HAP-1 (cell line): Measurements from ENCODE around the gene TOR1AIP2.

Source experiments
- DNase-seq, 2 experiments: peaks; one replicate each; pipeline ENCODE4 v3.0.0-alpha.2; 2016 to 2020; ENCODE audit warnings: low spot score in 2 of 2
- H3K27me3 ChIP-seq: fragments of 250-450 bp; sonication (Bioruptor Pico); 2 replicates; pipeline ENCODE4 v1.5.1; 2020; ENCODE audit warnings: low read depth, mild to moderate bottlenecking, moderate library complexity
- H3K36me3 ChIP-seq: fragments of 250-450 bp; sonication (Bioruptor Pico); replicated peaks from 2 replicates; pipeline ENCODE4 v1.5.1; 2020; ENCODE audit warnings: mild to moderate bottlenecking
- H3K4me1 ChIP-seq: fragments of 250-450 bp; sonication (Bioruptor Pico); 2 replicates; pipeline ENCODE4 v1.5.1; 2020; ENCODE audit warnings: mild to moderate bottlenecking
- H3K4me3 ChIP-seq: fragments of 250-450 bp; sonication (Bioruptor Pico); 2 replicates; pipeline ENCODE4 v1.5.1; 2020; ENCODE audit warnings: mild to moderate bottlenecking, moderate library complexity
- H3K9me3 ChIP-seq: fragments of 250-450 bp; sonication (Bioruptor Pico); 2 replicates; pipeline ENCODE4 v1.5.1; 2020; ENCODE audit warnings: mild to moderate bottlenecking, moderate library complexity
- in situ Hi-C: fragments of 300-500 bp; cut with MboI; formaldehyde crosslinking; loops from 3 replicates; pipeline ENCODE4 v1.14.3; 2020; ENCODE audit warnings: low sequenced_read_pairs, inconsistent platforms, mixed read lengths

Gene TOR1AIP2

DNA sequence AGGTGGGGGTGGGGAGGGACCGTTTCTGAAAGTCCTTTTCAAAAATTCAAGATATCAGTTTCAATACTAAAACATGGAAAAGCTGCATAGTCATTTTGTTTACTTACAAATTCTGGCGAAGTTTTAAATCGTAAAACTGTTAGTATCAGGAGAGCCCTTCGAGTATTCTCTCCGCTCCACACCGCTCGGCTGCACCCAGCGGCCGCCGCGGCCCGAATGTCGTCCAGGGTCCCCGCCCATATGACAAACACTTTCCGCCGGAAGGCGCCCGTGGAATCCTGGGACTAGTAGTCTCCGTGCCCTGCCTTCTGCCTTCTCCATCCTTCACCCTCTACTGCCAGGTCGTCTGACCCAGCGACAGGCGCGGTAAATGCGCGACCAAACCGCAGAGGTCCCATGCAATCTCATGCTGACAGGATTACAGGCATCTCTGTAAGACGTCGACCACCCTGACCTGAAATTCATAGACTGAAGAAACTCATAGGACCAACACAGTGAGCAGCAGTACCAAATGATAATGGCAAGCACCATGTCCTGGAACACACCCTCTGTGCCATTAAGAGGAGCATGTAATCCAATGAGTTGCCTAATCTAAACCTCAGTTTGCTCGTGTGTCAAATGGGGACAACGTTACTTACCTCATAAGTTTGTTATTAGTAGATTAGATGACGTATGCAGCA is at the start of gene TOR1AIP2:
Gene TOR1AIP2, minus strand, starts transcription at position 218 of the 680 bp plus-strand sequence. CDS start 25,138 bp downstream, outside the sequence.
- DNase-seq, result peak; percentile 83 to 90
- in situ Hi-C loops, result no loop called here
- no peaks in the 10 kb centered on the region for H3K27me3 ChIP-seq
- H3K9me3 ChIP-seq, result no peaks in the 10 kb centered on the region
- H3K4me1 ChIP-seq, result peaks cover 18% of the 10 kb centered on the region
- peak within 1 kb of the TSS; percentile 55 for H3K4me3 ChIP-seq
- H3K36me3 ChIP-seq, result peaks cover 12% of the 10 kb centered on the region

DNA sequence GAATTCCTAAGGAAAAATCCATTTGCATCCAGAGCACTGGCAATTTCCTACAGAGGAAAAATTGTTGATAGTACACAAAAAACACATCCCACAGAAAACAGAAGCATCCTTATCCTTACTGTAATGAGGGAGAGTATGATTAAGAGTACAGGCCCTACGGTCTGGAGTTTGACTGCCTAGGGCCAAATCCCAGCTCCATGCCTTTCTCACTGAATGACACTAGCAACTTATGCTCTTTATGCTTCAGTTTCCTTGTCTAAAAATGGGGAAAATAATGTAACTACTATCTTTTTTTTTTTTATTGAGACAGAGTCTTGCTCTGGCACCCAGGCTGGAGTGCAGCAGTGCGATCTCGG is 49.2 kb upstream of the TOR1AIP2 start:
- H3K4me1 ChIP-seq, result no peaks in the 10 kb centered on the region; the same call in 1 of the 2 replicates
- no peaks in the 10 kb centered on the region for H3K27me3 ChIP-seq
- in situ Hi-C loops, result no loop called here
- H3K9me3 ChIP-seq, result no peaks in the 10 kb centered on the region
- no peak for DNase-seq
- H3K4me3 ChIP-seq, result no peak overlapping the region
- H3K36me3 ChIP-seq, result no peaks in the 10 kb centered on the region

DNA sequence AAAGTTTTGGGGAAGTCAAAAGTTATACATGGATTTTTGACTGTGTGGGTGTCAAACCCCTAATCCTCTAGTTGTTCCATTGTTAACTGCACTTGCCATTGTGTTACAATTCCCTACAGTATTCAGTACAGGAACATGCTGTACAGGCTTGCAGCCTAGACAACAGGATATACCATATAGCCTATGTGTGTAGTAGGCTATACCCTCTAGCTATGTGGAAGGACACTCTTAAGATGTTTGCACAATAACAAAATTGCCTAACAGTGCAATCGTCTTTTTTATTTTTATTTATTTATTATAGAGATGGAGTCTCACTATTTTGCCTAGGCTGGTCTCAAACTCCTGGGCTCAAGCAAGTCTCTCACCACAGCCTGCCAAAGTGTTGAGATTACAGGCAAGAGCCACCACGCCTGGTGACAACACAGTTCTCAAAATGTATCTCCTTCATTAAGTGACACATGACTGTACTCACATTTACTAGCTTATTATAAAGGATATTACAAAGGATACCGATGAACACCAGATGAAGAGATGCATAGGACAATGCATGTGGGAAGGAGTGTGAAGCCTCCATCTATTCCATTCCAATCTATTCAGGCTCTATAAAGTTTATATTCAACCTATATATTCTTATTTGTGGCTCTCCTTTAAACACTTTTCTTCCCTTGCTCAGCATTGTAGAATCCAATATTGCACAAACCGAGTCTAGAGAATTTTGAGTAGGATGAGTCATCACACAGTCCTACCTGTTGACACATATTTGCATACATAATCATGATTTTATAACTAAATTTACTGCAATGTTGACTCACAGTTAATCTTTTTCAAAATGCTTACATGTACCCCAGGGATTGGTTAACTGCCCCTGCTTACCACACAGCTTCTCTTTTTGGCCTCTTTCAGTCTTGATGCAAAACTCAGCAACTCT is 48.6 kb upstream of the TOR1AIP2 start:
- DNase-seq, result peak in 1 of 2 experiments; percentile 4
- no peaks in the 10 kb centered on the region for H3K27me3 ChIP-seq
- H3K9me3 ChIP-seq, result no peaks in the 10 kb centered on the region
- H3K36me3 ChIP-seq, result no peaks in the 10 kb centered on the region
- H3K4me3 ChIP-seq, result no peak overlapping the region
- in situ Hi-C loops, result no loop called here
- peaks cover 5% of the 10 kb centered on the region for H3K4me1 ChIP-seq

DNA sequence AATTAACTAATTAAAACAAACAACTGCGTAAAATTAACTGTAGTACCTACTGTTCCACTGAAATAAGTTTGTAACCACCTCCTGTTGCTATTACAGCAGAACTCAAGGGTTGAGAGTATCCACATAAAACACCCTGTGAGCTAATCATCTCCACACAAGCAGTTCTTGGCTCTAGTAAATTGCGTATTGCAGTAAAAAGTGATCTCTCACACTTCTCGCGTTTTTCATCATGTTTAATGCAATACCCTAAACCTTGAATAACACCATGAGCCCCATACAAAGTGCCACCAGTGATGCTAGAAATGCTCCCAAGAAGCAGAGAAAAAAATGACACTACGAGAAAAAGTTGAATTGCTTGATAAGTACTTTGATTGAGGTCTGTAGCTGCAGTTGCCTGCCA is 47.7 kb upstream of the TOR1AIP2 start:
- Histone ChIP-seq H3K4me3 (no peak overlapping the region), H3K27me3 (no peaks in the 10 kb centered on the region), H3K9me3 (no peaks in the 10 kb centered on the region), H3K4me1 (peaks cover 5% of the 10 kb centered on the region), H3K36me3 (no peaks in the 10 kb centered on the region)
- DNase-seq, result no peak
- in situ Hi-C loops, result no loop called here

DNA sequence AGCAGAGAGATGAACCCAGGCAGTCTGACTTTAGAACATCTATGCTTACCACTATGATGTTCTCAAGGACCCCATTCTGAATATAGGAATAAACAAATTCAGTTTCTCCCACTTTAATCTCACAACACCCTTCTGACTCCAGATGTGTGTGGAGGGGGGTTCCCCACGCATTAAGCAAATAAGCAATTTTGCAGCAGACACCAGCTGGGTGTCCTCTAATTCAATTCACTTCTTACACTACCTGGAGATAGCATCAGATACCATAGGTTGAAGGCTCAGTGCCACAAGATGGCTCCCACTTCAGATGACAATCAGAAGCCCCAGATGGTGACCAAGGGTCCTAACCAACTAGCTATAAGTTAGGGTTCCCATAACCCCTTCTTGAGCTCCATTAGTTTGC is 46.7 kb upstream of the TOR1AIP2 start:
- Histone ChIP-seq H3K27me3 (no peaks in the 10 kb centered on the region), H3K4me1 (peaks cover 5% of the 10 kb centered on the region), H3K9me3 (no peaks in the 10 kb centered on the region), H3K36me3 (no peaks in the 10 kb centered on the region), H3K4me3 (no peak overlapping the region)
- DNase-seq, result no peak
- in situ Hi-C loops, result no loop called here

DNA sequence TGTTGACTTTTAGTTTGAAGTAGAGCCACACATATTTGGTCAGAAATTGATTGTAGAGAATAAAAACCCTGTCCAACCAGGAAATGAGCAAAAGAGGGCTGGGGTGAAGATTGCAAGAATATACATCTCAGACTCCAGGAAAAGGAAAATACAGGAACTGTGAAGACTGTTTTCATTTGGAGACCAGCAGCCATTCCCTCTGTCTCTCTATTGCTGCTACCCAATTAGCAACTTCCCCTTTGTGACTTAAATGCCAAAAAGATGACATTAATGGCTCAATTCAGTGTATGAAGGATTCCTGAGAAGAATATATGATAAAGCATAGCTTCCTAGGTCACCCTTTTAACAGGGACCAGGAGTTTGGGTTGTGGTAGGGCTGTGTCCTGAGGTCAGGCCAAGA is 45.4 kb upstream of the TOR1AIP2 start:
- in situ Hi-C loops, result no loop called here
- H3K27me3 ChIP-seq, result no peaks in the 10 kb centered on the region
- no peak for DNase-seq
- no peak overlapping the region for H3K4me3 ChIP-seq
- H3K9me3 ChIP-seq, result no peaks in the 10 kb centered on the region
- H3K36me3 ChIP-seq, result peaks cover 3% of the 10 kb centered on the region
- peaks cover 5% of the 10 kb centered on the region for H3K4me1 ChIP-seq

DNA sequence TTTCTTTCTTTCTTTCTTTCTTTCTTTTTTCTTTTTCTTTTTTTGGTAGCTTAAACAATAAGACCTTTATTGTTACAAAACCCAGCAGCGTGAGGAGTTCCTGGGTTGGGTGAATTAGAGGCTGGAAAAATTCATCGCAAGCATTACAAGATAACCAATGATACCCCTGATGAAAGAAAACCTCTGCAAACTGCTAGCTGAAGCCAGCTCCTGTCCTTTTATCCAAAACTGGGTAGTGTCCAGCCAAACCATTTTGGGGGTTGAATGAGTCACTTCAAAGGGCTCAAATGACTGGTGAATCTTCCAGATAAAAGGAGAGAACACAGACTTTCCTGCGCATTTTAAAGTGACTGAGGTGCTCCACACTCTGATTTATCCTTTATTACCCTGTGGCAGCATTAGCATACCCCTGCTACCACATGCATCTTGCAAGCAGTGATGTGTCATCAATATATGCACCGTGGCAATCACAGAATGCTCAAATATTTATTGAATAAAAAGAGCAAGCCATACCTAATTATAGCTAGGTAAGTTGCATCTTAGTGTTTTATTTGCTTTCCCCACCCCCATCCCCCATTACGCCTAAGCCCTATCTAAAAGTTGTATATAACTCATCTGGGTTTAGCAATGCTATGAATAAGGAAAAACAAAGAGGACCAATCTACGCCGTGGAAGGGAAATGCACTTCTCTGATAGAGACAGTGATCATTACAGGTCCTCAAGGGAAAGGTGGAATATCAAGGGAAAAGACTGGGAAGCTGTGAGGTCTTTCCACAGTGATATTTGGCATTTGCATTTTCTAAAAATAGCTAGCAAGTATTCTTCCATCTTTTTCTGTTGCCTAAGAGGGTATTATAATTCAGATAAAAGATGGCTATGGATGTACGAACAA is 44.6 kb upstream of the TOR1AIP2 start:
- peaks cover 8% of the 10 kb centered on the region for H3K36me3 ChIP-seq
- peaks cover 5% of the 10 kb centered on the region for H3K4me1 ChIP-seq
- H3K27me3 ChIP-seq, result no peaks in the 10 kb centered on the region
- H3K9me3 ChIP-seq, result no peaks in the 10 kb centered on the region
- DNase-seq, result no peak
- H3K4me3 ChIP-seq, result no peak overlapping the region
- in situ Hi-C loops, result no loop called here

DNA sequence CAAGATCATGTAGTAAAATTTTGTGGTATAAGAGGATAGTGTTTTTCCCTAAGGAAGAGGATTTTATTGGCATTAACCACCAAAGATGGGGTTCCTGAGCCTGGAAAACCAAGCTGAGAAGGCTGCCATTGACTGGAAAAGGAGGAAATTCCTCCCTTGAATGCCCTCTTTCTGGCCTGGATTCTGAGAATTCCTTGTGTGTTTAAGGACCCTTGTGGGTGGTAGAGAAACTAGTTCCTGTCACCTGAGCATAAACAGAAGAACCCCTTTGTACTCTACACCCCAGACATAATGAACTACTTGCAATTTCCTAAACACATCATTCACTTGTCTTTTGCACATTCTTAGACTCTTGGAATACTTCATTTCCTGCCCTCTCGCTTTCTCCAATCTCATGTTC is 43.9 kb upstream of the TOR1AIP2 start:
- in situ Hi-C loops, result no loop called here
- no peak for DNase-seq
- peaks cover 8% of the 10 kb centered on the region for H3K36me3 ChIP-seq
- no peaks in the 10 kb centered on the region for H3K27me3 ChIP-seq
- no peak overlapping the region for H3K4me3 ChIP-seq
- H3K4me1 ChIP-seq, result peaks cover 5% of the 10 kb centered on the region
- no peaks in the 10 kb centered on the region for H3K9me3 ChIP-seq

DNA sequence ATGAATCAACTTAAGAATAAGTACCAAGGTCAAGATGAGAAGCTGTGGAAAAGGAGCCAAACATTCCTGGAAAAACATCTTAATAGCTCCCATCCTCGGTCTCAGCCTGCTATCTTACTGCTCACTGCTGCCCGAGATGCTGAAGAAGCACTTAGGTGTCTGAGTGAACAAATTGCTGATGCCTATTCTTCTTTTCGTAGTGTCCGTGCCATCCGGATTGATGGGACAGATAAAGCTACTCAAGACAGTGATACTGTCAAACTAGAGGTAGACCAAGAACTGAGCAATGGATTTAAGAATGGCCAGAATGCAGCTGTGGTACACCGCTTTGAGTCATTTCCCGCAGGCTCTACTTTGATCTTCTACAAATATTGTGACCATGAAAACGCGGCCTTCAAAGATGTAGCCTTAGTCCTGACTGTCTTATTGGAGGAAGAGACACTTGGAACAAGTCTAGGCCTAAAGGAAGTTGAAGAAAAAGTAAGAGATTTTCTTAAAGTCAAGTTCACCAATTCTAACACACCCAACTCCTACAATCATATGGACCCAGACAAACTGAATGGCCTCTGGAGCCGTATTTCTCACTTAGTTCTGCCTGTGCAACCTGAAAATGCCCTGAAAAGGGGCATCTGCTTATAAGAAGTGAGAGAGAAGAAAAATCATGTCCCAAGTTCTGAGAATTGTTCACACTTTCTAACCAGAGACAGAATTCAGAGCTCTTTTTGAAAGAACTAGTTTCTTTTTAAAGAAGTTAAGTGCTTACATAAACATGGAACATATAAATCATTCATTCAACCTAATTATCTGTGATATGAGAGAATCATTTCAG is 40.2 kb upstream of the TOR1AIP2 start:
- no peak for DNase-seq
- Histone ChIP-seq H3K36me3 (peaks cover 13% of the 10 kb centered on the region), H3K4me1 (peaks cover 9% of the 10 kb centered on the region), H3K27me3 (no peaks in the 10 kb centered on the region), H3K9me3 (no peaks in the 10 kb centered on the region), H3K4me3 (no peak overlapping the region)
- in situ Hi-C loops, result no loop called here

DNA sequence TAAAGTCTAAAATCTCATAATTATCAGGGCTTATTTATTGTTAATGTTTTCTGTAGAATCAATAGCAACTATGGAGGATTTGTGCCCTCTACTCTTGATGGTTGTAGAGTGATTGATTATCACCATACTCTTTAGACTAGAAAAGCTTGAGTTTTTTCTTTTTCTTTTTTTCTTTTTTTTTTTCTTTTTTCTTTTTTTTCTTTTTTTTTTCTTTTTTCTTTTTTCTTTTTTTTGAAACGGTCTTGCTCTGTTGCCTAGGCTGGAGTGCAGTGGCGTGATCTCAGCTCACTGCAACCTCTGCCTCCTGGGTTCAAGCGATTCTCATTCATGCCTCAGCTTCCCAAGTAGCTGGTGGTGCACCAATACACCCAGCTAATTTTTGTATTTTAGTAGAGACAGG is 34.2 kb upstream of the TOR1AIP2 start:
- Histone ChIP-seq H3K4me1 (peaks cover 4% of the 10 kb centered on the region), H3K27me3 (no peaks in the 10 kb centered on the region), H3K9me3 (no peaks in the 10 kb centered on the region), H3K36me3 (peaks cover 13% of the 10 kb centered on the region), H3K4me3 (no peak overlapping the region)
- DNase-seq, result no peak
- in situ Hi-C loops, result no loop called here

DNA sequence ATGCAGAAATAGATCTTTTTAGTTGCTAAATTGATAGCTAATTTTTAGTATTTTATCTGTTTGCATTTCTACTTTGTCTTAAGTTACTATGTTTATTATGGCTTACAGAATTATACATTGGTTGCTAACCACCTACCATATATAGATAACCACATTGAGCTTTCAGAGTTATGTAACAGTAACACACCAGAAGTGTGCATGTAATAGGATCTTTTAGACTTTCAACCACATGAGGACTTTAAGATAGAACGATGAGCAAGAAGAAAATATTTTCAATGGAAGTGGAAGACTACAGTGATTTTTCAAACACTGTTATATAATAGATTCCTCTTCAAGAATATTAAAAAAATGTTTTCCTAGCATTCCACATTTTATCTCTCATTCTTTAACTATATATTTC is 33.3 kb upstream of the TOR1AIP2 start:
- H3K4me1 ChIP-seq, result peaks cover 4% of the 10 kb centered on the region
- H3K36me3 ChIP-seq, result peaks cover 13% of the 10 kb centered on the region
- H3K4me3 ChIP-seq, result no peak overlapping the region
- H3K9me3 ChIP-seq, result no peaks in the 10 kb centered on the region
- no peak for DNase-seq
- in situ Hi-C loops, result no loop called here
- no peaks in the 10 kb centered on the region for H3K27me3 ChIP-seq

DNA sequence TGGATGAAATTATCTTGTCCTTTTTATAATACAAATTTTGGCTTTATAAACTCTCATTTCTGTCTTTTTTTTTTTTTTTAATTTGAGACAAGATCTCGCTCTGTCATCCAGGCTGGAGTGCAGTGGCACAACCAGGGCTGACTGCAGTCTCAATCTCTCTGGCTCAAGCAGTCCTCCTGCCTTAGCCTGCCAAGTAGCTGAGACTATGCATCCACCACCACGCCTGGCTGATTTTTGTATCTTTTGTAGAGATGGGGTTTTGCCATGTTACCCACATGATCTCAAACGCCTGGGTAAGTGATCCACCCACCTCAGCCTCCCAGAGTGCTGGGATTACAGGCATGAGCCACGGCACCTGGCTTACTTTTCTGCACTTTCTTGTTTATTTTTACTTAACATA is 12.0 kb upstream of the TOR1AIP2 start:
- in situ Hi-C loops, result no loop called here
- no peak for DNase-seq
- H3K9me3 ChIP-seq, result no peaks in the 10 kb centered on the region
- H3K36me3 ChIP-seq, result peaks cover 9% of the 10 kb centered on the region
- no peaks in the 10 kb centered on the region for H3K4me1 ChIP-seq
- no peak overlapping the region for H3K4me3 ChIP-seq
- no peaks in the 10 kb centered on the region for H3K27me3 ChIP-seq

DNA sequence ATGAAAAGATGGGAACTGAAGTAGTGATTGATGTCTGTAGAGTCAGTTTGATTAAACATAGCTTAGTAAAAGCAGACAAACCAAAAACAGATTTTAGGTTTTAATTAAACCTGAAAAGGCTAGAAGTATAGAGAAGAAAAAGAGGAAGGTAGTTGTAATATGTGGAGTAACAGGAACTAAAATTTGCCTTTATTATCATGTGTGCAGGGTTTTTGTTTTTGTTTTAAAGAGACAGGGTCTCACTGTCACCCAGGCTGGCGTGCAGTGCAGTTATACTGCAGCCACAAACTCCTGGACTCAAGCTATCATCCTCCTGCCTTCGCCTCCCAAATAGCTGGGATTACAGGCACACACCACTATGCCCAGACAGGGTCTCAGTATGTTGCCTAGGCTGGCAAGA is 10.5 kb upstream of the TOR1AIP2 start:
- Histone ChIP-seq H3K27me3 (no peaks in the 10 kb centered on the region), H3K36me3 (peaks cover 9% of the 10 kb centered on the region), H3K9me3 (no peaks in the 10 kb centered on the region), H3K4me3 (no peak overlapping the region), H3K4me1 (peaks cover 2% of the 10 kb centered on the region; the same call in 1 of the 2 replicates)
- DNase-seq, result no peak
- in situ Hi-C loops, result no loop called here
